ENCODE data around the gene MRPS26. TPM values are rescaled to one million over a fixed set of nuclear protein-coding genes. Genes with fewer than 3 reads are reported as not detected.
"Not testable (repeated sequence)": the region's sequence is repeated elsewhere in the genome, so short reads cannot be mapped to it uniquely, and the experiment has no call there.

Gene MRPS26
- total and polyA plus RNA-seq, 4 donors: 26.9 to 65.2 (median 40.3) TPM

- TF ChIP-seq RAD21 (IDR thresholded peaks at IDR 0.05) (no peak), GABPA (IDR thresholded peaks at IDR 0.05 in 1 of 2, conservative IDR thresholded peaks at IDR 0.05 in 1 of 2) (no peak), FOXA1 (IDR thresholded peaks at IDR 0.05) (no peak), SP1 (IDR thresholded peaks at IDR 0.05) (no peak), HNF4A (conservative IDR thresholded peaks at IDR 0.05) (no peak)
These were observed 5.7 kb downstream of the MRPS26 start (continued) for GRCh38 chr20:3051385-3052019.

GRCh38 chr20:3059489-3059888 lies 13.6 kb downstream of the MRPS26 start:
- Histone ChIP-seq H3K9me3 (ENCODE audit: control insufficient read depth in 4 of 4, low read length in 3 of 4) (no peaks in the 10 kb centered on the region), H3K27me3 (ENCODE audit: control insufficient read depth in 4 of 4, insufficient read depth in 4 of 4, low read length in 3 of 4) (no peaks in the 10 kb centered on the region), H3K4me3 (ENCODE audit: low read depth in 1 of 3, low read length in 3 of 3) (no peak overlapping the region), H3K4me1 (ENCODE audit: control insufficient read depth in 4 of 4, insufficient read depth in 4 of 4, low read length in 3 of 4) (no peaks in the 10 kb centered on the region), H3K9ac (ENCODE audit: low read depth in 1 of 2, low read length in 2 of 2) (no peak overlapping the region), H3K36me3 (ENCODE audit: control insufficient read depth in 4 of 4, insufficient read depth in 3 of 4, low read depth in 1 of 4, low read length in 3 of 4) (no peaks in the 10 kb centered on the region), H3K27ac (ENCODE audit: low read depth in 1 of 2, low read length in 2 of 2) (no peak overlapping the region)
- TF ChIP-seq REST (IDR thresholded peaks at IDR 0.05) (no peak), RAD21 (IDR thresholded peaks at IDR 0.05) (no peak), JUND (IDR thresholded peaks at IDR 0.05) (no peak), EGR1 (IDR thresholded peaks at IDR 0.05; ENCODE audit: low read depth in 2 of 2) (no peak), HNF4G (IDR thresholded peaks at IDR 0.05) (no peak), TAF1 (conservative IDR thresholded peaks at IDR 0.05) (no peak), FOXA1 (IDR thresholded peaks at IDR 0.05) (no peak)
- TF ChIP-seq, protein P1, sequence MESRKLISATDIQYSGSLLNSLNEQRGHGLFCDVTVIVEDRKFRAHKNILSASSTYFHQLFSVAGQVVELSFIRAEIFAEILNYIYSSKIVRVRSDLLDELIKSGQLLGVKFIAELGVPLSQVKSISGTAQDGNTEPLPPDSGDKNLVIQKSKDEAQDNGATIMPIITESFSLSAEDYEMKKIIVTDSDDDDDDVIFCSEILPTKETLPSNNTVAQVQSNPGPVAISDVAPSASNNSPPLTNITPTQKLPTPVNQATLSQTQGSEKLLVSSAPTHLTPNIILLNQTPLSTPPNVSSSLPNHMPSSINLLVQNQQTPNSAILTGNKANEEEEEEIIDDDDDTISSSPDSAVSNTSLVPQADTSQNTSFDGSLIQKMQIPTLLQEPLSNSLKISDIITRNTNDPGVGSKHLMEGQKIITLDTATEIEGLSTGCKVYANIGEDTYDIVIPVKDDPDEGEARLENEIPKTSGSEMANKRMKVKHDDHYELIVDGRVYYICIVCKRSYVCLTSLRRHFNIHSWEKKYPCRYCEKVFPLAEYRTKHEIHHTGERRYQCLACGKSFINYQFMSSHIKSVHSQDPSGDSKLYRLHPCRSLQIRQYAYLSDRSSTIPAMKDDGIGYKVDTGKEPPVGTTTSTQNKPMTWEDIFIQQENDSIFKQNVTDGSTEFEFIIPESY (IDR thresholded peaks at IDR 0.05): no peak
- TF ChIP-seq, protein P2, sequence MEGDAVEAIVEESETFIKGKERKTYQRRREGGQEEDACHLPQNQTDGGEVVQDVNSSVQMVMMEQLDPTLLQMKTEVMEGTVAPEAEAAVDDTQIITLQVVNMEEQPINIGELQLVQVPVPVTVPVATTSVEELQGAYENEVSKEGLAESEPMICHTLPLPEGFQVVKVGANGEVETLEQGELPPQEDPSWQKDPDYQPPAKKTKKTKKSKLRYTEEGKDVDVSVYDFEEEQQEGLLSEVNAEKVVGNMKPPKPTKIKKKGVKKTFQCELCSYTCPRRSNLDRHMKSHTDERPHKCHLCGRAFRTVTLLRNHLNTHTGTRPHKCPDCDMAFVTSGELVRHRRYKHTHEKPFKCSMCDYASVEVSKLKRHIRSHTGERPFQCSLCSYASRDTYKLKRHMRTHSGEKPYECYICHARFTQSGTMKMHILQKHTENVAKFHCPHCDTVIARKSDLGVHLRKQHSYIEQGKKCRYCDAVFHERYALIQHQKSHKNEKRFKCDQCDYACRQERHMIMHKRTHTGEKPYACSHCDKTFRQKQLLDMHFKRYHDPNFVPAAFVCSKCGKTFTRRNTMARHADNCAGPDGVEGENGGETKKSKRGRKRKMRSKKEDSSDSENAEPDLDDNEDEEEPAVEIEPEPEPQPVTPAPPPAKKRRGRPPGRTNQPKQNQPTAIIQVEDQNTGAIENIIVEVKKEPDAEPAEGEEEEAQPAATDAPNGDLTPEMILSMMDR (IDR thresholded peaks at IDR 0.05; ENCODE audit: low read depth, low read length, missing input control): no peak
- TF ChIP-seq, protein P3, sequence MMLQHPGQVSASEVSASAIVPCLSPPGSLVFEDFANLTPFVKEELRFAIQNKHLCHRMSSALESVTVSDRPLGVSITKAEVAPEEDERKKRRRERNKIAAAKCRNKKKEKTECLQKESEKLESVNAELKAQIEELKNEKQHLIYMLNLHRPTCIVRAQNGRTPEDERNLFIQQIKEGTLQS (IDR thresholded peaks at IDR 0.05): no peak
- no peak for DNase-seq (ENCODE audit: low spot score)
- 95% methylated on average over 3 of the region's 3 CpGs for WGBS

GRCh38 chr20:3064119-3064518 lies 18.3 kb downstream of the MRPS26 start:
- H3K9me3 ChIP-seq (ENCODE audit: control insufficient read depth in 4 of 4, low read length in 3 of 4); H3K27me3 ChIP-seq (ENCODE audit: control insufficient read depth in 4 of 4, insufficient read depth in 4 of 4, low read length in 3 of 4); DNase-seq (ENCODE audit: low spot score); H3K9ac ChIP-seq (ENCODE audit: low read depth in 1 of 2, low read length in 2 of 2); H3K36me3 ChIP-seq (ENCODE audit: control insufficient read depth in 4 of 4, insufficient read depth in 3 of 4, low read depth in 1 of 4, low read length in 3 of 4); H3K27ac ChIP-seq (ENCODE audit: low read depth in 1 of 2, low read length in 2 of 2); H3K4me3 ChIP-seq (ENCODE audit: low read depth in 1 of 3, low read length in 3 of 3): not testable (repeated sequence)
- peaks cover 0 to 33% (median 24%) of the 10 kb centered on the region in 4 donors for H3K4me1 ChIP-seq (ENCODE audit: control insufficient read depth in 4 of 4, insufficient read depth in 4 of 4, low read length in 3 of 4)
- WGBS: 90% methylated on average over 6 of the region's 6 CpGs
